Measurements from ENCODE around the gene FXYD1.
"Not testable (repeated sequence)": the region's sequence is repeated elsewhere in the genome, so short reads cannot be mapped to it uniquely, and the experiment has no call there.

The FXYD1 gene

DNA sequence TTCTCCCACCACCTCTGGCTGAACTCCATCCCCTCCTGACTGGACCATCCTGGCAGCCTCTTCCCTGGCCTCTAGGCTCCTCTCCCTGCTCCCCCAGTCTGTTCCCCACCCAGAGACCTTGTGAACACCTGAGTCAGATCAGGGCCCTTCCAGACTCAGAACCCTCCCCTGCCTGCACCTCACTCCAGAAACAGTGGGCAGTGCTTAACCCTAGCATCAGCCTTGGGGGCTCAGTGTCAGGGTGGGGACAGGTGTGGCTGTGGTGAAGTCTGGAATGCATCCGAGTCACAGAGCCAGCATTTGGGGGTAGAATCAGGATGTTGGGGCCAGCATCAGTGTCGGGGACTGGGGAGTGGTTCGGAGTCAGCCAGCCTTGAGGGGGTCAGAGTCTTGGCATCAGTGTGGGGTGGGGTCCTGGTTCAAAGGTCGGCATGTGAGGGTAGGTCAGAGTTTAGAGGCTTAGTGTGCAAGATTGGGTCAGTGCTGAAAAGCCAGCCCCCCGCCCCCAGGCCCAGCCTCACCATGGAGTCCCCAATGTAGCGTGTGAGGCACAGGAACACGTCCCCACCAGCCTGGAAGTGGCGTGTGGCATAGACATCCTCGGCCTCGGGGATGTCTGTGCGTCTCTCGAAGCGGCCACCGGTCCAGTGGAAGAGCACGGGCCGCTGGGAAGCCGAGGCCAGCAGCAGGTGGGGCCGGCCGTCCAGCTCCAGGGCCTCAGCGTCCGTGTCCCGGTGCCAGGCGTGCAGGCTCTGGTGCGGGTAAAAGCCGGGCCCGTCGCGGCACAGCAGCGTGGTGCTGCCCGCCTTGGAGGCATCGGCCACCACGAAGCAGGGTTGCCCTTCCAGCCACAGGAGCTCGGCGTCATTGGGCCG is 12.6 kb upstream of the FXYD1 start:
- DNase-seq = no peak

GRCh38 chr19:35126624-35126959 is 12.0 kb upstream of the FXYD1 start:
- DNase-seq = no peak

- no peak for DNase-seq
Measured at GRCh38 chr19:35127871-35128270, 10.8 kb upstream of the FXYD1 start.

GRCh38 chr19:35128398-35129057 is 10.1 kb upstream of the FXYD1 start:
- DNase-seq = no peak

GRCh38 chr19:35129724-35130274 is 8.8 kb upstream of the FXYD1 start:
- not testable (repeated sequence) for DNase-seq

GRCh38 chr19:35130761-35131720 is 7.6 kb upstream of the FXYD1 start:
- DNase-seq = no peak

GRCh38 chr19:35132254-35132653 is 6.4 kb upstream of the FXYD1 start:
- no peak for DNase-seq

- DNase-seq = no peak
Measured at GRCh38 chr19:35133826-35134225, 4.8 kb upstream of the FXYD1 start.

- DNase-seq = no peak
Measured at GRCh38 chr19:35134601-35135242, 3.9 kb upstream of the FXYD1 start, which contains the start of gene LGI4. Gene LGI4, minus strand, starts transcription at chr19:35135059. Its CDS starts 379 bp downstream, at chr19:35134680.

- DNase-seq = no peak
Measured at GRCh38 chr19:35135389-35135909, 3.2 kb upstream of the FXYD1 start.

- no peak for DNase-seq
Measured at GRCh38 chr19:35136231-35136630, 2.4 kb upstream of the FXYD1 start.

- no peak for DNase-seq
Measured at GRCh38 chr19:35136977-35137702, 1.5 kb upstream of the FXYD1 start.

DNA sequence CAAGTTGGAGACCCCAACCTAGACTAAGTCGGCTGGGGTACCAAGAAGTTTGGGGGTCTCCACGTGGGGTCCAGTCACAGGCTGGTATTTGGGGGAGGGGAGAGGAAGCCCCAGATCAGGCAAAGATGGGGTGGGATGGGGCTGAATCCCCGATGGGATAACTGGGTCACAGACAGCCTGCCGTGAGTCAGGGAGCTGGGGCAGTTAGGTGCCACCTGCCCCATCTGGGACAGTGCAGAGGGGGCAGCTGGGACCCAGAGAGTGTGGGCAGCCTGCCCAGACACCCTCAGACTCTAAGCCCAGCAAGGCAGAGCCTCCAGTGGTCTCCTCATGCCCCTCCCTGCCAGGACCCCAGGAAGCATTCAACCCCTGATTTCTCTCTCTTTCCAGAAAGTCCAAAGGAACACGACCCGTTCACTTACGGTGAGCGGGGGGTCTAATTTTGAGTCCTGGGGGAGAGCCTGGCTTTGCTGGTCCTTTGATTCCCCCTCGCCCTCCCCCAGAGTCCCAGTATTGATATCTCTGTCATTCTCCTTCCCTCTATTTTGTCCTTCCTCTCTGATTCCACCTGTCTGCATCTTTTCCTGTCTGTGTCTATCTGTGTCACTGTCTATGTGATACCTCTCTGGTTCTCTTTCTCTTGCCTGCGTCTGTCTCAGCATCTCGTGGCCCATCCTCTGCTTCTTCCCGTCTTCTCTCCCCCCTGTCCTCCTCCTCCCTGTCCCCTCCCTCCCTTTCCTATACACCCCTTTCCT is 1.8 kb downstream of the FXYD1 start:
- no peak for DNase-seq

- no peak for DNase-seq
Measured at GRCh38 chr19:35140962-35141836, 2.6 kb downstream of the FXYD1 start.

DNA sequence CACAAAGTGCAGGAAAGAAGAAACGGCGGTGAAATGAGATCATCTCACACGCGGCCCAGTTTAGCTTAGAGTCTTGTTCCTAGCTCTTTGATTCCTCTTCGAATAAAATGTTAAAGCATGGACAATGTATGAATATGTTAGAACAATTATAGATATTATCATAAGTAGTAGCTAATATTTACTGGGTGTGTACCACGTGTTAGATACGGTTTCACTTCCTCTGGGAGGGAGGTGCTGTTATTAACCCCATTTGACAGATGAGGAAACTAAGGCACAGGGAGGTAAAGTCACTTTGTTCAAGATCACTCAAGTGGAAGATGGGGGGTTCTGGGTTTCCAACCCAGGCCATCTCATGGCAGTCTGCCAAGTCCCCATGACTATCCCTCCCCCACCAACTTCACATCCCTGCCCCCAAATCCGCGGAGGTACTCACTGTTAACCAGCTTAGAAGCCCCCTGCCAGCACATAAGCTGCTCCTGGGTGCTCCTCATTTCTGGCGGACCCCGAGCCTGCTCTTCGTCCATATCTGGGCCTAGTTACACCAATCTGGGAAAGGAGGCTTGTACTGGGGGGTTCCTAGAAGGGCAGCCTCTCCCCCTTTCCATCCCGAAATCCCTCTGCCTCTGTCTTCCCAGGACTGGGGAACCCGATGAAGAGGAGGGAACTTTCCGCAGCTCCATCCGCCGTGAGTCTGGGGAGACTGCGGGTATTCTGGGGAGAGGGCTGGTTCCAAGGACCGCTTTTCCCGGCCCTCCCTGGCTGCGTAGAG is 3.4 kb downstream of the FXYD1 start:
- no peak for DNase-seq

- no peak for DNase-seq
Measured at GRCh38 chr19:35142606-35143230, 4.1 kb downstream of the FXYD1 start.

DNA sequence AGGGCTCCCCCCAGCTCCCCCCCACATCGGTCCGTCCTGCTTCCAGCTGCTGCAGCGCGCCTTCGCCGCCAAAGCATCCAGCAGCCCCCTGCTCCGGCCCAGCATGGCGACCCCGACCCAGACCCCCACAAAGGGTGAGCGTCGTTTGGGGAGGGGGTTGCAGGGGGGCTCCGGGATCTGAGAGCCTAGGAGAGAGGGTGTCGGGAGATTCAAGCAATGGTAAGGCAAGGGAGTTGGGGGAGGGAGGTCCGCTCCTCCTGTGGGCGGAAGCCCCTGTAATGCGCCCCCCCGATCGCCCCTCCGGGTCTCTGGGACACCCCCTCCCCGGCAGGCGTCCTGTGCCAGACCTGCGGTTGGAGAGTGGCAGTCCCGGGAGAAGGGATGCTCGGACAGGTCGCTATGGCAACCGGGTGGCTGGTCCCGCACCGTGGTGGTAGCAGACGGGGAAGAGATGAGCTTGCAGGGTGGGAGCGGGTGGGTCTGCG is 4.6 kb downstream of the FXYD1 start, which contains the start of gene FXYD7:
TSS of gene FXYD7 (plus strand) at position 25 of the 485 bp plus-strand sequence. CDS start at position 104, 79 bp downstream.
- no peak for DNase-seq

DNA sequence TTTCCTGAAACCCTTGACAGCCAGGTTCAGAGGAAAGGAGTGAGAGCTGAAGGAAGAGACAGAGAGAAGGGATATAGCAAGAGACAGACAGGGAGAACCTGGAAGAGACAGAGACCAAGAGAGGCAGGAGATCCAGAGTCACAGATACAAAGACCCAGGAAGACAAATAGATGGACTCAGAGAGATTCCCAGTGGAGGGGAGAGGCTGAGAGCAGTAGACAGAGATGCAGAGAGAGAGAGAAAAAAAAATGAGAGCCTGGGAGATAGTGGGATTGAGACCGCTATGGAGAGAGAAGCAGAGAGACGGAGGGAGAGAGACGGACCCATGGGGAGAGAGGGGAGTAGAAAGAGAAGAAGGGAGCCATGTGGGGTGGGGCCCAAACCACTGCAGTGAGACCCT is 5.2 kb downstream of the FXYD1 start:
- DNase-seq = no peak
